ENCODE measurements around the gene MYO7B. TPM values are rescaled to one million over a fixed set of nuclear protein-coding genes. Genes with fewer than 3 reads are reported as not detected.
A peak's percentile ranks its signal among the peaks of the same experiment; 100 is the strongest.

Gene MYO7B
- total RNA-seq, 1 experiment from 2014 or later = 12.7 TPM

- no peak for DNase-seq (ENCODE audit: low read depth)
These were observed 101.1 kb downstream of the MYO7B start for GRCh38 chr2:127636248-127637235.

DNA sequence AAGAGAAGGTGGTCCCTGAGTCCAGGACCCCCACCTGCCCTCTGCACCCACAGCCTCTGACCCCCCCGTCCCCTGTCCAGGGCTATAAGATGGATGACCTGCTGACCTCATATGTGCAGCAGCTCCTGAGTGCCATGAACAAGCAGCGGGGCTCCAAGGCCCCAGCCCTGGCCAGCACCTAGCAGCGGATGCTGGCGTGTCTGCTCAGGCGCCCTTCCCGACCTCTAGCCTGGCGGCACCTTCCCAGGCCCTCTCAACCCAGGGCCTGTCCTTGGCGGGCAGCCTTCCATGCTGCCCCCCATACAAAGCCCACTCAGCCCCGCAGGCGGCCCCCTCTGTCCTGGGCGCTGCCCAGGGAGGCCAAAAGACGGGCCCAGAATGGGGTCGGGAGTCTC, 101.8 kb downstream of the MYO7B start:
- DNase-seq (ENCODE audit: low read depth) = no peak

- DNase-seq (ENCODE audit: low read depth) = peak; percentile 96
These were observed 102.3 kb downstream of the MYO7B start for GRCh38 chr2:127637725-127638252.

DNA sequence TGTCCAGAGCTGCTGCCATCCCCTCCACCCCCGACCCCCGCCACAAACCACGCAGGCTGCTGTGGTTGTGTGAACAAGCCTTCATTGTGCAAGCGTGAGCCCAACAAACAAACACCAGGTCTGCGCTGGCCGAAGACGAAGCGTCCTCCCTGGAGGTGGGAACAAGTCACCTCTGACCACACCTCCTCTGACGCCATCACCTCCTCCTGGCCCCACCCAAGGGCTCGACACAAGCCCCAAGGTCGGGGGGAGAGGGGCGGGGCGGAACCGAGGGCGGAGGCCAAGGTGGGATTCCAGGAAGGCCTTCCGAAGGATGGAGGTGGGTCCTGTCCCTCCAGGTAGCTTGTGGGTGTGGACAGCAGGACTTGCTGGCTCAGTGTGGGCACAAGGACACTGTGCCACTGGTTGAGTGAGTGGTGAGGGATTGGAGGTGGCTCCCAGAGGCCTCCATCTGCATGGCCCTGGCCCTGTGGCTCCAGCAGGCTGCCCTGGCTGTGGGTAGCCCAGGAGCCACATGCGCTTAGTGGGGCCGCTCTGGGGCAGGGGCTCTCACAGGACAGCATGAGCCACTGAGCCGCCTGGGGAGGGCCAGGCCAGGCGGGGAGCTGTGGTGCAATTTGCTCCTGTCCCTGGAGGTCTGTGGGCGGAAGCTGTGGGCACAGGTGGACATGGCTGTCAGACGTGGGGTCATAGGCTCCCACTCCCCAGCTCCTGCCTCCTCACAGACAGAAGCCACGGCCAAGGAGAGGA, 103.1 kb downstream of the MYO7B start:
- DNase-seq (ENCODE audit: low read depth) = no peak

DNA sequence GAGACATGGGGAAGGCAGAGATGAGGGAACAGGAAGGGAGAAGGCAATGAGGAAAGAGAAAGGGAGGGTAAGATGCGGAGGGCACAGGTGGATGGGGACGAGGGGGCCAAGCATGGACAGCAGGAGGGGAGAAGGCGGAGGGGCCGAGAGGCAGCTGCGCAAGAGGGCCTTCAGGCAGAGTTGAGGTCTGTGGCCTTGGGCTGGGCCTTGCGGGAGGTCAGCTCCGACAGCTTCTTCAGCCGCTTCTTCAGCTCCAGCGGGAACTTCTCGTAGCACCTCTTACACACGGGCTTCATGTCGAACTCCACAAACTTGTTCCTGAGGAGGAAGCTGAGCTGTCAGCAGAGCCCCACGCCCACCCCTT, 103.6 kb downstream of the MYO7B start:
- DNase-seq (ENCODE audit: low read depth) = no peak

- no peak for DNase-seq (ENCODE audit: low read depth)
These were observed 104.9 kb downstream of the MYO7B start for GRCh38 chr2:127640082-127641072.

GRCh38 chr2:127641133-127641532, 105.7 kb downstream of the MYO7B start:
- no peak for DNase-seq (ENCODE audit: low read depth)

- DNase-seq (ENCODE audit: low read depth) = no peak
These were observed 106.5 kb downstream of the MYO7B start for GRCh38 chr2:127641846-127642507.

DNA sequence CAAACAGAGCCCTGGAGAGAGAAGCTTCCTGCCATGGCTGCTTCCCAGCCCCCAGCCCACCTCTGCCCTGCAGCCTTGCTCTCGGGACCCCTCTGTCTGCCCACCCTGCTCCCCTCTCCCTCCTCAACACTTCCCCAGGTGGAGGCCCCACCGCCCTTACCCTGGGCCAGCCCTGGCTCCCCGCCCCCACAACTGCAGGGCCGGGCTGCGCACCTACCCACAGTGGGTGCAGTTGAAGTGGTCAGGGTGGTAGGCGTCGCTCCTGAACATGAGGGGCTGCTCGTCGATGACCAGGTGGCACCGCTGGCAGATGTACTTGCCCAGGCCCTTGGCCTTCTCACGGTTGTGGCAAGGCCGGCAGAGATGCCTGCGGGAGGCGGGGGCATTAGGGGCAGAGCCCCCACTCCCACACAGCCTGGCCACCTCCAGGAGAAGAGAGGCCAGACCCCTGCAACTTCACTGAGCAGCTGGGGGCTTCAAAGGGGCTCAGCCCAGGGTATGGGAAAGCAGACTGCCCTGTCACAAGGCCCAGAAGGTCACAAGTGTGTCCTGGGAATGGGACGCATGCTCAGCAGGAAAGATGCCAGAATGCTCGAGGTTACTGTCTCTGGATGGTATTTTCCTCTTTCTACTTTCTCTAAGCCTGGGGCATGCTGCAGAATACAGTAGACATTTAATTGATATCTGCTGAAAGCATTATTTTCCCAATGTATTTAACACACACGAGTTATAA, 107.4 kb downstream of the MYO7B start:
- no peak for DNase-seq (ENCODE audit: low read depth)

GRCh38 chr2:127643439-127644065, 108.1 kb downstream of the MYO7B start:
- no peak for DNase-seq (ENCODE audit: low read depth)

GRCh38 chr2:127644066-127645025, 108.9 kb downstream of the MYO7B start:
- no peak for DNase-seq (ENCODE audit: low read depth)

DNA sequence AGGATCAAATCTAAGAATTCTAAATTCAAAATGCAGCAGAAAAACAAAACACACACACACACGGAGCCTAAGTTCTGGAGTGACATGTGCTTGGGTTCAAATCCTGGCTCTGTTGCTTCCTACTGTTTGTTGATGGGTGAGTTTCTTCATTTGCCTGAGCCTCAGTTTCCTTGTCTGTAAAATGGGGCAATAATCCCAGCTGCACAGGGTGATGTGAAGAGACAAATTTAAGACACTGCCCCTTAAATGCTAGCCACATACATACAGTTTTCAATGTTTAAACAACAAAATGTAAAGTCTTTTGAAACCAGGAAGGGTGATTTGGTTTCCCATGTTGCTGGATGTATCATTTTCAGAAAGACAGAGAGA, 109.5 kb downstream of the MYO7B start:
- DNase-seq (ENCODE audit: low read depth) = no peak

GRCh38 chr2:127645395-127646291, 110.2 kb downstream of the MYO7B start, which contains the start of gene GPR17:
TSS of gene GPR17 (plus strand) at chr2:127646153. CDS start at chr2:127650736, 4,583 bp downstream.
- DNase-seq (ENCODE audit: low read depth) = no peak

DNA sequence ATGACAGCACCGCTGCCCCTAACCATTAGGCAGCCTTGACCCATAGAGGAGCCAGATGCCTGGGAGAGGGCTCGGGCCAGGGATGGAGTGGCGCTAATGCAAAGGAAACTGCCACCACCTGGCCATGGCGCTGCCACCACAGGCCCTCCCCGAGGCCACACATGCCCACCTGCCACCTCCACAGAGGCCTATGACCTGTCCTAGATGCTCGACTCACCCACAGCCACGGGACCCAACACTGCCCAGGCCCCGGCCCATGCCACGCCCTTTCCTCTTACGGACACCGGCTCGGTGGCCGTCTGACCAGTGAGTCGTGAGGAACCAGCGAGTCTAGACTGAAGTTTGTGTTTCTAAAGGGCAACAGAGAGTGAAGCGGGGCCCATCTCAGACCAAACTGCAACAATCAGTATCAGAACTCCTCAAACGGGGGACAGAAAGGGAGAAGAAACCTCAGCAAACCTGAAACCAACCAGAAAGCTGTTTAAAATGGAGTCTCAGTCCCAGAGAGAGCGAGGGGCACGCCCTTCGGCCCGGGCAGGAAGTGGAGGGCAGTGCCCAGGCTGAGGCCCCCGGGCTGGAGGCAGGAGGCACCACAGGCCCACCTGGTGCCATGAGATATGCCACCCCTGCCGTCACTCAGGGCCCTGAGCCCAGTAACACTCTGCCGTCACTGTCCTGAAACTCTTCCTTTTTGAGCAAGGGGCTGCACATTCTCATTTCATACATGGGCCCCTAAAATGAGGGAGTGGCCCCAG, 111.2 kb downstream of the MYO7B start:
- no peak for DNase-seq (ENCODE audit: low read depth)

DNA sequence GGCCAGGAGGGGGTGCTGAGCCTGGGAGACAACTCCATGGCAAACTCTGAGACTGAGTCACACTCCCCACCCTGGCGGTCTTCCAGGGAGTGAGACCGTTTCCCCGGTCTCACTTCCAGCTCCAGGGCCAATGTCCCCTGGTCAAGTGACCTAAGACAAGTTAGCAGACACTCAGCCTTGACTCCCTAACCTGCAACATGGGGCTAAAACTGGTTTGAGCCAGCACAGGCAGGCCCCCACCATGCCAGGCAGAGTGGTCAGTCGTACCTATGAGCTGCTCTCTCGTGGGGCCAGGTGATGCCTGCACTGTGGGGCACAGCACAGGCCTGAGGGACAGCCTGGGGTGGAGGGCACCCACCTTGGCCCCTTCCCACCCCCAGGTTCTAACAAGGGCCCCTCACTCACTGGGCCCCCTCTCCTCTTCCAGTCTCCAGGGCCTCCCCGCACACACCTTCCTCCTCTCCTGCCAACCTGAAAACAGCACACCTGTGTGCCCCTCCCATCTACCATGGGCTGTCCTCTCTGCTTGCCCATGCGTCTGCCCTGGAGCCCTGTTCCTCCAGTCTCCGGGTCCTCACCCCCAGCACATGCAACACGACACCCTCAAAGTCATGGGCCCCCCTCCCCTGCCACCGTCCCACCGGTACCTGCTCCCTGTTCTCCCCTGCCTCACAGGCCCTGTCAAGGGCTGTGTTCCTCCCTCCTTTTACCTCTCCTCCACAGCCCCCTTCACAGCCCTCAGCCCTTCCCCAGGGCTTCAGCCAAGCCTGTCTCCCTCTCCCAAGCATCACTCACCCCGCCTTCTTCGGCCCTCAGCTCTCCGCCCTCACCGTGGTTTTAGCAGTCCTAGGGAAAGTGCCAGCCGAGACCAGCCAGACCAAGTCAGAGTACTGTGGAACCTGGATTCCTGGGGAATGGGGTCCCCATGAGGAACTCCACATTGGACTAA, 112.0 kb downstream of the MYO7B start:
- DNase-seq (ENCODE audit: low read depth) = peak; percentile 69
